ENCODE results near the gene ULBP2.
"Not testable (repeated sequence)": the region's sequence is repeated elsewhere in the genome, so short reads cannot be mapped to it uniquely, and the experiment has no call there.

ULBP2 gene

DNA sequence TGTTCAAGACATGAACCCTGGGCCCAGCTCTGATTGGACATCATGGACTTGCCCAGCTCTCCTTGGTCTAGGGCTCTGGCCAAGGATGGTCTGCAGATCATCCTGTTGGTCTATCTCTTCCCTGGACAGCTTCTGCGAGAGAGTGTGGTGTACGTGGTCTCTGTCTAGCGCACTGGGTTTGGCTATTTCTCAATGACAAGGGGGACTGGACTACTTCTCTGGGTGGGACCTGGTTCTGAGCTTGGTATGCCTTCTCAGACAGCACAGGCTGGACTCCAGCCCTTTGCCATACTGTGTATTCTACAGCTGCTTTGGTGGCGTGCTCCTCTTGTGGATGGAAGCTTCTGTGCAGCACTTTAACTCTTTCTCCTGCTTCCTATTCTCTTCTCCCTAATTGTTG, 35.4 kb upstream of the ULBP2 start:
- TF ChIP-seq, protein P1, sequence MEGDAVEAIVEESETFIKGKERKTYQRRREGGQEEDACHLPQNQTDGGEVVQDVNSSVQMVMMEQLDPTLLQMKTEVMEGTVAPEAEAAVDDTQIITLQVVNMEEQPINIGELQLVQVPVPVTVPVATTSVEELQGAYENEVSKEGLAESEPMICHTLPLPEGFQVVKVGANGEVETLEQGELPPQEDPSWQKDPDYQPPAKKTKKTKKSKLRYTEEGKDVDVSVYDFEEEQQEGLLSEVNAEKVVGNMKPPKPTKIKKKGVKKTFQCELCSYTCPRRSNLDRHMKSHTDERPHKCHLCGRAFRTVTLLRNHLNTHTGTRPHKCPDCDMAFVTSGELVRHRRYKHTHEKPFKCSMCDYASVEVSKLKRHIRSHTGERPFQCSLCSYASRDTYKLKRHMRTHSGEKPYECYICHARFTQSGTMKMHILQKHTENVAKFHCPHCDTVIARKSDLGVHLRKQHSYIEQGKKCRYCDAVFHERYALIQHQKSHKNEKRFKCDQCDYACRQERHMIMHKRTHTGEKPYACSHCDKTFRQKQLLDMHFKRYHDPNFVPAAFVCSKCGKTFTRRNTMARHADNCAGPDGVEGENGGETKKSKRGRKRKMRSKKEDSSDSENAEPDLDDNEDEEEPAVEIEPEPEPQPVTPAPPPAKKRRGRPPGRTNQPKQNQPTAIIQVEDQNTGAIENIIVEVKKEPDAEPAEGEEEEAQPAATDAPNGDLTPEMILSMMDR (IDR thresholded peaks at IDR 0.05; ENCODE audit: low read depth, low read length, missing control alignments): no peak
- in situ Hi-C loops (cut with HindIII; ENCODE audit: low pct_ligation_motif_present, low sequenced_read_pairs): no loop called here
- no peaks in the 10 kb centered on the region for H3K27me3 ChIP-seq (replicated peaks)
- H3K4me3 ChIP-seq (ENCODE audit: low read depth, low read length): no peak overlapping the region
- H3K36me3 ChIP-seq (replicated peaks): no peaks in the 10 kb centered on the region
- H3K27ac ChIP-seq: no peak overlapping the region
- DNase-seq: no peak

DNA sequence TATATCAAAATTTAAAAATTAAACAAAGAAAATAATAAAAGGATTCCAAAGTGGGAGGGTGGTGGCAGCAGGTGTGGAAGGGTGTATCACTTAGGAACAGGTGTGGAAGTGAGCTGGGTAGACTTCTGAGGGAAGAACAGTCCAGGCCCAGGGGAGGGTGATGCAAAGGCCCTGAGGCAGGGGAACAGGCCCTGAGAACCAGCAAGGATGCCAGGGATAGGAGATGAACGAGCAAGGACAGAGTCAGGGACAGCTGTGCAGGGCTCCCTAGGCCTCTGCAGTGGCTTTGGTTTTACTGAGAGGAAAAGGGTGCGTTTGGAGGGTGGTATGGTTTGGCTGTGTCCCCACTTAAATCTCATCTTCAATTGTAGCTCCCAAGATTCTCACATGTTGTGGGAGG, 34.5 kb upstream of the ULBP2 start:
- H3K27me3 ChIP-seq (replicated peaks): no peaks in the 10 kb centered on the region
- no peak overlapping the region for H3K4me3 ChIP-seq (ENCODE audit: low read depth, low read length)
- TF ChIP-seq, protein P1 (IDR thresholded peaks at IDR 0.05; ENCODE audit: low read depth, low read length, missing control alignments): no peak
- H3K36me3 ChIP-seq (replicated peaks): no peaks in the 10 kb centered on the region
- in situ Hi-C loops (cut with HindIII; ENCODE audit: low pct_ligation_motif_present, low sequenced_read_pairs): no loop called here
- no peak for DNase-seq
- H3K27ac ChIP-seq: no peak overlapping the region

DNA sequence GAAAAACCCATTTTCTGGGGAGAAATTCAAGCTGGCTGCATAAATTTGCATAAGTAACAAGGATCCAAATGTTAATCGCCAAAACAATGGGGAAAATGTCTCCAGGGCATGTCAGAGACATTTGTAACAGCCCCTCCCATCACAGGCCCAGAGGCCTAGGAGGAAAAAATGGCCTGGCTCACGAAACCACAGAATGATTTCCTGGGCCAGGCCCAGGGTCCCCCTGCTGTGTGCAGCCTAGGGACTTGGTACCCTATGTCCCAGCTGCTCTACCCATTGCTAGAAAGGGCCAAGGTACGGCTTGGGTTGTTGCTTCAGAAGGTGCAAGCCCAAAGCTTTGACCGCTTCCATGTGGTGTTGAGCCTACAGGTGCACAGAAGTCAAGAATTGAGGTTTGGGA, 33.3 kb upstream of the ULBP2 start:
- H3K4me3 ChIP-seq (ENCODE audit: low read depth, low read length); H3K36me3 ChIP-seq (replicated peaks); H3K27ac ChIP-seq; DNase-seq; H3K27me3 ChIP-seq (replicated peaks); in situ Hi-C loops (cut with HindIII; ENCODE audit: low pct_ligation_motif_present, low sequenced_read_pairs): not testable (repeated sequence)

DNA sequence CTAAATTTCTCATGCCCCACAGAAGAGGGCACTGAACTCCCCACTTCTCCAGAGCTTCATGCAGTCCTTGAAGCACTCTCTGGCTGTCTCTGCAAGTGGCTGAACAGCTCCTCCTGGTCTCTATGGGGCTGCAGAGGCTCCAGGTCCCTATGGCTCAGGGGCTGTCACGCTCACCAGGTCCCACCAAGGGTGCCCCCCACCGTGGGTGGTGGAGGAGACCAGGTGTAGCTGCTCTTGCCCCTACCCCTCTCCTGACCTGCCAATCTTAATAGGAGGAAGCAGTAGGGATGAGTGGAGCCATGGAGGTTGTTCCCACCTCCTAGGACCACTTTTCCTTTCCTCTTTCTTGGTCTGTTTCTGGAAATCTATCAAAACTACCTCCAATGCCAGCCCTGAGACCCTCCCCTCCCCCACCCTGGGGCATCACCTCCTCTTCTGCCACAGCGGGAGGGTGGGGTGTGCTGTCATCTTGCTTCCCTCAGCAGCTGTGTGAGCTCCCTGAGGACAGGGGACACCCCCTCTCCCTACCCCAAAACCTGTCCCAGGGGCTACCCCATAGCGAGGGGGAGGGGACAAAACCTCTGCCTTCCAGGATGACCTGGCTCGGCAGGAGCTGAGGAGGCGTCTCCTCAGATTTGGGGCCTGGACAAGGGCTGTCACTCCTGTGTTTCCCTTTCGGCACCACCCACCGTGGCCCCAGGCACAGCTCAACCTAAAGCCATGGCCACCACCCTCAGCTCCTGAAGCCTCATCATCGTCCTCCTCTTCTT, 31.9 kb upstream of the ULBP2 start:
- no peak for DNase-seq
- H3K27ac ChIP-seq: no peak overlapping the region
- H3K36me3 ChIP-seq (replicated peaks): no peaks in the 10 kb centered on the region
- TF ChIP-seq, protein P1 (IDR thresholded peaks at IDR 0.05; ENCODE audit: low read depth, low read length, missing control alignments): no peak
- no peaks in the 10 kb centered on the region for H3K27me3 ChIP-seq (replicated peaks)
- H3K4me3 ChIP-seq (ENCODE audit: low read depth, low read length): no peak overlapping the region
- in situ Hi-C loops (cut with HindIII; ENCODE audit: low pct_ligation_motif_present, low sequenced_read_pairs): no loop called here

DNA sequence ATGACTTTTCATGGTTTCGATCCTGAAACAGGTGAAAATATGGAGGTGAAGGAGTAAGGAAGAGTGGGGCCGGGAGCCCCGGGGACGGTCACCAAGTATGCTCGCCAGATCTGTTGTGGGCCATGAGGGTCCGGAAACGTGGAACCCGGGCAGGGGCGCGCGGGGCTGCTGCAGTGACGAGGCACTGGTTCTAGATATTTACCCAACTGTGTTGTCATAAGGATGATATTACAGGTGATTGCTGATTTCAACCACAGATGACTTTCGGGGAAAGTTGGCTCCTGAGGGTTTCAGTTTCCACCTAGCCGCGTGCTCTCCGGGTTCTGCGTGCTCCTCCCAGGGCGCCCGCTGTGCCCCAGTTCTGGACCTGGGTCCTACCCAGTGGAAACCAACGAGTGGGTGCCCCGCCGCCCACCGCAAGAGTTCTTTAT, 31.1 kb upstream of the ULBP2 start:
- H3K27me3 ChIP-seq (replicated peaks): no peaks in the 10 kb centered on the region
- no peaks in the 10 kb centered on the region for H3K36me3 ChIP-seq (replicated peaks)
- no peak for DNase-seq
- TF ChIP-seq, protein P1 (IDR thresholded peaks at IDR 0.05; ENCODE audit: low read depth, low read length, missing control alignments): no peak
- no peak overlapping the region for H3K27ac ChIP-seq
- in situ Hi-C loops (cut with HindIII; ENCODE audit: low pct_ligation_motif_present, low sequenced_read_pairs): no loop called here
- no peak overlapping the region for H3K4me3 ChIP-seq (ENCODE audit: low read depth, low read length)

DNA sequence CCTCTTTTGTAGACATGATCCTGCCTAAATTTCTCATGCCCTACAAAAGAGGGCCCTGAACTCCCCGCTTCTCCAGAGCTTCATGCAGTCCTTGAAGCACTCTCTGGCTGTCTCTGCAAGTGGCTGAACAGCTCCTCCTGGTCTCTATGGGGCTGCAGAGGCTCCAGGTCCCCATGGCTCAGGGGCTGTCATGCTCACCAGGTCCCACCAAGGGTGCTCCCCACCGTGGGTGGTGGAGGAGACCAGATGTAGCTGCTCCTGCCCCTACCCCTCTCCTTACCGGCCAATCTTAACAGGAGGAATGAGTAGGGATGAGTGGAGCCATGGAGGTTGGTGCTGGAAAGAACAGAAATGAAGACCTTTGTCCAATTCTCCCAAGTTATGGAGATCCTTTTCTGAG, 29.1 kb upstream of the ULBP2 start:
- DNase-seq; H3K27me3 ChIP-seq (replicated peaks); H3K4me3 ChIP-seq (ENCODE audit: low read depth, low read length); in situ Hi-C loops (cut with HindIII; ENCODE audit: low pct_ligation_motif_present, low sequenced_read_pairs); H3K36me3 ChIP-seq (replicated peaks); H3K27ac ChIP-seq: not testable (repeated sequence)

DNA sequence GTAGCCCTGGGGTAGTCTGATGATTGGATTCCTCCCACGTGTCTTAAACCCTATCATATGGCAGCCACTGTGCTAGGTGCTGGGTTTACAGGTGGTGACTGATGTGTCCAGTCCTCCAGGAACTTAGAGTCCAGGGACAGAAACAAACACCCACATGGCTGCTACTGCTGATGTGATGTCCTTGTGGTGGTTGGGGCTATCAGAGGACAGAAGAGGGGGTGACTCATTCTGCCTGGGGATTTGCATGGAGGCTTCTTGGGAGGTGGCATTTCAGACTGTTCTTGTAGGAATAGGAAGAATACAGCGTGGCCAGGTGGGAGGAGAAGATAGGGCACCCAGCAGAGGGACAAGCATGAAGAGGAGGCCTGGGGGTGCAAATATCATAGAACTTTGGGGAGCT, 28.7 kb upstream of the ULBP2 start:
- Histone ChIP-seq H3K4me3 (ENCODE audit: low read depth, low read length) (no peak overlapping the region), H3K36me3 (replicated peaks) (no peaks in the 10 kb centered on the region), H3K27me3 (replicated peaks) (no peaks in the 10 kb centered on the region), H3K27ac (no peak overlapping the region)
- no peak for DNase-seq
- in situ Hi-C loops (cut with HindIII; ENCODE audit: low pct_ligation_motif_present, low sequenced_read_pairs): no loop called here
- TF ChIP-seq, protein P1 (IDR thresholded peaks at IDR 0.05; ENCODE audit: low read depth, low read length, missing control alignments): no peak

Data from brain microvascular endothelial cell (primary cell).